Measurements from ENCODE around the gene LRRC26. TPM values are rescaled to one million over a fixed set of nuclear protein-coding genes. Genes with fewer than 3 reads are reported as not detected.

Gene LRRC26
- total RNA-seq, 6 experiments from 2014 or later, result 0.17 to 0.18 TPM; not detected in 4

- intact Hi-C loops (cut with DNase I), result no loop called here
- peaks cover 6 to 21% of the 10 kb centered on the region in 2 donors for H3K27me3 ChIP-seq
- H3K9me3 ChIP-seq, result no peaks in the 10 kb centered on the region
- no peak overlapping the region for H3K4me3 ChIP-seq
- peaks cover 0 to 4% (median 0%) of the 10 kb centered on the region in 4 donors for H3K4me1 ChIP-seq
- DNase-seq (no peak), ATAC-seq (no peak)
- no peak for TF ChIP-seq POLR2A (IDR thresholded peaks at IDR 0.05)
- TF ChIP-seq, protein P1, sequence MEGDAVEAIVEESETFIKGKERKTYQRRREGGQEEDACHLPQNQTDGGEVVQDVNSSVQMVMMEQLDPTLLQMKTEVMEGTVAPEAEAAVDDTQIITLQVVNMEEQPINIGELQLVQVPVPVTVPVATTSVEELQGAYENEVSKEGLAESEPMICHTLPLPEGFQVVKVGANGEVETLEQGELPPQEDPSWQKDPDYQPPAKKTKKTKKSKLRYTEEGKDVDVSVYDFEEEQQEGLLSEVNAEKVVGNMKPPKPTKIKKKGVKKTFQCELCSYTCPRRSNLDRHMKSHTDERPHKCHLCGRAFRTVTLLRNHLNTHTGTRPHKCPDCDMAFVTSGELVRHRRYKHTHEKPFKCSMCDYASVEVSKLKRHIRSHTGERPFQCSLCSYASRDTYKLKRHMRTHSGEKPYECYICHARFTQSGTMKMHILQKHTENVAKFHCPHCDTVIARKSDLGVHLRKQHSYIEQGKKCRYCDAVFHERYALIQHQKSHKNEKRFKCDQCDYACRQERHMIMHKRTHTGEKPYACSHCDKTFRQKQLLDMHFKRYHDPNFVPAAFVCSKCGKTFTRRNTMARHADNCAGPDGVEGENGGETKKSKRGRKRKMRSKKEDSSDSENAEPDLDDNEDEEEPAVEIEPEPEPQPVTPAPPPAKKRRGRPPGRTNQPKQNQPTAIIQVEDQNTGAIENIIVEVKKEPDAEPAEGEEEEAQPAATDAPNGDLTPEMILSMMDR (IDR thresholded peaks at IDR 0.05), result no peak
- no peaks in the 10 kb centered on the region for H3K36me3 ChIP-seq
- no peak overlapping the region for H3K27ac ChIP-seq
- 26% methylated on average over 10 of the region's 19 CpGs for WGBS (ENCODE audit: insufficient coverage, low coverage, low lambda C conversion rate, missing lambda C conversion rate)
Measured at GRCh38 chr9:137157618-137158415, 12.0 kb downstream of the LRRC26 start.

GRCh38 chr9:137156567-137157375, 13.1 kb downstream of the LRRC26 start:
- Histone ChIP-seq H3K4me1 (no peaks in the 10 kb centered on the region), H3K36me3 (no peaks in the 10 kb centered on the region), H3K27me3 (peaks cover 0 to 12% of the 10 kb centered on the region in 2 donors), H3K27ac (no peak overlapping the region), H3K4me3 (no peak overlapping the region), H3K9me3 (no peaks in the 10 kb centered on the region)
- no peak for TF ChIP-seq POLR2A (IDR thresholded peaks at IDR 0.05)
- TF ChIP-seq, protein P1 (IDR thresholded peaks at IDR 0.05), result no peak
- ATAC-seq, result peak; percentile 48 to 68 (median 63)
- under 1% methylated on average over 17 of the region's 65 CpGs for WGBS (ENCODE audit: insufficient coverage, low coverage, low lambda C conversion rate, missing lambda C conversion rate)
- intact Hi-C loops (cut with DNase I), result no loop called here
- DNase-seq, result no peak

- TF ChIP-seq POLR2A (IDR thresholded peaks at IDR 0.05), result no peak
- TF ChIP-seq, protein P1 (IDR thresholded peaks at IDR 0.05), result no peak
- Histone ChIP-seq H3K27me3 (peaks cover 0 to 6% of the 10 kb centered on the region in 2 donors), H3K36me3 (no peaks in the 10 kb centered on the region), H3K4me1 (no peaks in the 10 kb centered on the region), H3K9me3 (no peaks in the 10 kb centered on the region), H3K27ac (no peak overlapping the region), H3K4me3 (no peak overlapping the region)
- no peak for DNase-seq
- ATAC-seq, result no peak
- intact Hi-C loops (cut with DNase I), result no loop called here
- WGBS (ENCODE audit: insufficient coverage, low coverage, low lambda C conversion rate, missing lambda C conversion rate), result 86% methylated on average over 7 of the region's 7 CpGs
Measured at GRCh38 chr9:137152844-137153405, 16.9 kb downstream of the LRRC26 start.

GRCh38 chr9:137150617-137151457, 19.0 kb downstream of the LRRC26 start:
- Histone ChIP-seq H3K9me3 (no peaks in the 10 kb centered on the region), H3K36me3 (no peaks in the 10 kb centered on the region), H3K4me1 (no peaks in the 10 kb centered on the region), H3K27me3 (peaks cover 0 to 4% of the 10 kb centered on the region in 2 donors), H3K4me3 (no peak overlapping the region), H3K27ac (no peak overlapping the region)
- 37% methylated on average over 27 of the region's 34 CpGs for WGBS (ENCODE audit: insufficient coverage, low coverage, low lambda C conversion rate, missing lambda C conversion rate)
- no peak for TF ChIP-seq POLR2A (IDR thresholded peaks at IDR 0.05)
- TF ChIP-seq, protein P1 (IDR thresholded peaks at IDR 0.05), result no peak
- no peak for DNase-seq
- peak in 3 of 4 donors; percentile 6 to 63 (median 57) for ATAC-seq
- intact Hi-C loops (cut with DNase I), result no loop called here

All from right lobe of liver (tissue), 6 donors.